Fibroblast of lung (primary cell): ENCODE measurements around the gene SHROOM3. TPM values are rescaled to one million over a fixed set of nuclear protein-coding genes. Genes with fewer than 3 reads are reported as not detected.
A peak's percentile ranks its signal among the peaks of the same experiment; 100 is the strongest.

ENCODE experiments used
- DNase-seq, 2 donors: peaks; one replicate each; pipeline versions ENCODE4 v3.0.0 to v3.0.0-alpha.2; 2010; ENCODE audit warnings: low read depth in 2 of 2
- H2AFZ ChIP-seq: 2 replicates; pipeline ENCODE4 v1.5.1; 2012; ENCODE audit warnings: low read length, control low read depth, inconsistent platforms
- H3K27ac ChIP-seq: 2 replicates; pipeline ENCODE4 v1.5.1; 2011; ENCODE audit warnings: low read length, control low read depth; ENCODE audit not compliant: insufficient read depth
- H3K27me3 ChIP-seq: 2 replicates; pipeline ENCODE4 v1.5.1; 2011; ENCODE audit warnings: mild to moderate bottlenecking, low read length; ENCODE audit not compliant: control insufficient read depth, insufficient read depth
- H3K36me3 ChIP-seq: 2 replicates; pipeline ENCODE4 v1.5.1; 2011; ENCODE audit warnings: low read length; ENCODE audit not compliant: control insufficient read depth, insufficient read depth
- H3K4me1 ChIP-seq: 2 replicates; pipeline ENCODE4 v1.5.1; 2011; ENCODE audit warnings: low read length; ENCODE audit not compliant: control insufficient read depth, insufficient read depth; ENCODE audit errors: extremely low read depth
- H3K4me2 ChIP-seq: 2 replicates; pipeline ENCODE4 v1.5.1; 2011; ENCODE audit warnings: low read length, control low read depth; ENCODE audit not compliant: insufficient read depth; ENCODE audit errors: extremely low read depth
- H3K4me3 ChIP-seq, 4 experiments: fragments of 200-600 bp in 1 of 4; sonication (generic) in 1 of 4; replicated peaks in 1 of 4; 2 replicates each; pipeline ENCODE4 v1.5.1; 2011 to 2016; ENCODE audit warnings: low read length in 4 of 4, low read depth in 3 of 4, mild to moderate bottlenecking in 3 of 4, control low read depth in 2 of 4, inconsistent platforms in 1 of 4, mixed read lengths in 1 of 4; ENCODE audit not compliant: insufficient read depth in 1 of 4; ENCODE audit errors: control extremely low read depth in 1 of 4
- H3K79me2 ChIP-seq: 2 replicates; pipeline ENCODE4 v1.5.1; 2012; ENCODE audit warnings: mild to moderate bottlenecking, low read length, inconsistent platforms; ENCODE audit not compliant: control insufficient read depth, insufficient read depth
- H3K9ac ChIP-seq: 2 replicates; pipeline ENCODE4 v1.5.1; 2011; ENCODE audit warnings: mild to moderate bottlenecking, low read length, control low read depth; ENCODE audit not compliant: insufficient read depth
- H3K9me3 ChIP-seq: 2 replicates; pipeline ENCODE4 v1.5.1; 2012; ENCODE audit warnings: low read depth, low read length; ENCODE audit not compliant: control insufficient read depth, insufficient read depth
- H4K20me1 ChIP-seq: 2 replicates; pipeline ENCODE4 v1.5.1; 2011; ENCODE audit warnings: low read length; ENCODE audit not compliant: control insufficient read depth, insufficient read depth; ENCODE audit errors: extremely low read depth
- EZH2 ChIP-seq: IDR thresholded peaks from 2 replicates; pipeline ENCODE4 v1.5.1; 2012; ENCODE audit warnings: low read length, control low read depth, mild to moderate bottlenecking; ENCODE audit errors: missing control alignments
- polyA plus RNA-seq, 2 donors: library from polyadenylated mRNA; depleted of rRNA in 1 of 2; stranded (reverse) in 1 of 2; unstranded in 1 of 2; fragments of >200 nt; gene quantifications; 2 replicates each; pipeline ENCODE4 v1.2.1, GENCODE V29; 2011 to 2012; ENCODE audit warnings: missing spikeins in 1 of 2
- total RNA-seq: library from RNA; depleted of rRNA; stranded (reverse); fragments of >200 nt; gene quantifications from 2 replicates; pipeline ENCODE4 v1.2.1, GENCODE V29; 2014
- TF ChIP-seq, protein P1 (sequence below), 2 donors: IDR thresholded peaks in 1 of 2; conservative IDR thresholded peaks in 1 of 2; 1 replicate in 1 of 2; 2 replicates in 1 of 2; pipeline ENCODE4 v1.5.1; 2011 to 2012; ENCODE audit warnings: low read length in 2 of 2, control low read depth in 1 of 2, inconsistent platforms in 1 of 2, low read depth in 1 of 2, mild to moderate bottlenecking in 1 of 2

SHROOM3 gene
- total and polyA plus RNA-seq, 2 donors (not counting 1 experiment from before 2014, with no cell fraction given): 9.9 to 23.9 TPM

DNA sequence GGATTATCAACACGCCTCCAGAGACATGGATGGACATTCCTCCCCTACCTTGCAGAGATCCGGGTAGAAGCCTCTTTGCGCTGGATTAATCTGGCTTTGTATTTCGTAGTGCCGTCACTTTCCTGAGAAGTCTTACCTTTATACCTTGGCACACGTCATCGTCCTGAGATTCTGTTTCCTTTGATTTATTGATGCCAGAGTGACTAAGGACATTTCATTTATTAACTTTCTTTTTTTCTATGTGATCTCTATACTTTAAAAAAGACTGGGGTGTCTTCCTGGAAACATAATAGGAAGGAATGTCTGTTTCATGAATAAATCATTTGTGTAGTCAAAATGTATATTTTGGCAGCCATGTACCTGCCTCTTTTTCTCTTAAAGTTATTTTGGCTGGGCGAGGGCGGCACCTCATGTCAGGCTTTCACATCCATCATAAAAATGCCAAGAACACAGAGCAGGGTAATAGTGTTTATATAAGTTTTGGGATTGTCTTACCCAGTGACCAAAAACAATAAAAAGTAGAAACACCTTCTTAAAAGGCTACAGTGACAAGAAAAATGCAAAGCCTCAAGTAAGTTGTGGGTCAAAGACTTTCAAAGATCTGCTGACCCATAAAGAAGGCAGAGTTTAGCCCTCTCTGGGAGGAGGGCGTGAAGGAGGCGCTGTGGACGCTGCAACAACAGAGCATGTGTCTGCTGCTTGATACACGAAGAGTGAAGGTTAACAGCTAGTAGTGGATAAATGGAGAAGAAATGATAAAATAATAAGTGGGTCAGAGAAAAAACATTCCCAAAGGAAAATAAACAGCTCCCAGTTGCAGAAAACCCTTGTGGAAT, 124.4 kb downstream of the SHROOM3 start:
- H3K27ac ChIP-seq: no peak overlapping the region
- H2AFZ ChIP-seq: no peak overlapping the region
- H3K9me3 ChIP-seq: no peaks in the 10 kb centered on the region

DNA sequence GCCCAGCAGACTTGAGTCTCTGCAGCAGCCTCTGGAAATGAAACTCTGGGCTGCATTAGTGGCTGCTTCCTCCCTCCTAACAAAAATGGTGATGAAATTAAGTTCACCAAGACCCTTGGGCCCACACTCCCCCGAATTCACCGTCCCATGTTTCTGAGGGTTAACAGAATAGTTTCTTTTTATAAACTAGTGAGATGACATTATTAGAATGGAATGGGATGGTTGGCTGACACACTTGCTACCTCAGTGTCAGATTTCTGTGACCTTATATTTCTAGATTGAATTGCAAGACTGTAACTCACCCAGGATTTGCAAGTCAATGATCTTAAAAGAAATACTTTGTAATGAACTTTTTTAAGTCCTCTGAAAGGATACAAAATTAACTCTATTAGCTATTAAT, 127.1 kb downstream of the SHROOM3 start:
- peak; percentile 77 to 96 for DNase-seq
- Histone ChIP-seq H3K9ac (no peak overlapping the region), H3K4me1 (peaks cover 20% of the 10 kb centered on the region), H3K79me2 (no peaks in the 10 kb centered on the region), H3K4me2 (peak overlapping the region; percentile 54), H3K27ac (peak overlapping the region; percentile 58), H4K20me1 (no peaks in the 10 kb centered on the region), H3K36me3 (no peaks in the 10 kb centered on the region), H3K9me3 (no peaks in the 10 kb centered on the region), H3K27me3 (no peaks in the 10 kb centered on the region), H2AFZ (no peak overlapping the region), H3K4me3 (no peak overlapping the region)
- TF ChIP-seq EZH2: no peak
- TF ChIP-seq, protein P1, sequence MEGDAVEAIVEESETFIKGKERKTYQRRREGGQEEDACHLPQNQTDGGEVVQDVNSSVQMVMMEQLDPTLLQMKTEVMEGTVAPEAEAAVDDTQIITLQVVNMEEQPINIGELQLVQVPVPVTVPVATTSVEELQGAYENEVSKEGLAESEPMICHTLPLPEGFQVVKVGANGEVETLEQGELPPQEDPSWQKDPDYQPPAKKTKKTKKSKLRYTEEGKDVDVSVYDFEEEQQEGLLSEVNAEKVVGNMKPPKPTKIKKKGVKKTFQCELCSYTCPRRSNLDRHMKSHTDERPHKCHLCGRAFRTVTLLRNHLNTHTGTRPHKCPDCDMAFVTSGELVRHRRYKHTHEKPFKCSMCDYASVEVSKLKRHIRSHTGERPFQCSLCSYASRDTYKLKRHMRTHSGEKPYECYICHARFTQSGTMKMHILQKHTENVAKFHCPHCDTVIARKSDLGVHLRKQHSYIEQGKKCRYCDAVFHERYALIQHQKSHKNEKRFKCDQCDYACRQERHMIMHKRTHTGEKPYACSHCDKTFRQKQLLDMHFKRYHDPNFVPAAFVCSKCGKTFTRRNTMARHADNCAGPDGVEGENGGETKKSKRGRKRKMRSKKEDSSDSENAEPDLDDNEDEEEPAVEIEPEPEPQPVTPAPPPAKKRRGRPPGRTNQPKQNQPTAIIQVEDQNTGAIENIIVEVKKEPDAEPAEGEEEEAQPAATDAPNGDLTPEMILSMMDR (conservative IDR thresholded peaks at IDR 0.05 in 1 of 2, IDR thresholded peaks at IDR 0.05 in 1 of 2; ENCODE audit: low read depth in 1 of 2, low read length in 2 of 2): no peak

More for the DNA sequence above, 124.4 kb downstream of the SHROOM3 start:
- Histone ChIP-seq H3K27me3 (no peaks in the 10 kb centered on the region), H4K20me1 (no peaks in the 10 kb centered on the region), H3K36me3 (no peaks in the 10 kb centered on the region), H3K4me1 (peaks cover 20% of the 10 kb centered on the region), H3K9ac (no peak overlapping the region), H3K4me3 (no peak overlapping the region), H3K4me2 (no peak overlapping the region), H3K79me2 (no peaks in the 10 kb centered on the region)
- no peak for TF ChIP-seq EZH2
- TF ChIP-seq, protein P1 (conservative IDR thresholded peaks at IDR 0.05 in 1 of 2, IDR thresholded peaks at IDR 0.05 in 1 of 2; ENCODE audit: low read depth in 1 of 2, low read length in 2 of 2): no peak
- DNase-seq: peak in 1 of 2 donors; percentile 44

DNA sequence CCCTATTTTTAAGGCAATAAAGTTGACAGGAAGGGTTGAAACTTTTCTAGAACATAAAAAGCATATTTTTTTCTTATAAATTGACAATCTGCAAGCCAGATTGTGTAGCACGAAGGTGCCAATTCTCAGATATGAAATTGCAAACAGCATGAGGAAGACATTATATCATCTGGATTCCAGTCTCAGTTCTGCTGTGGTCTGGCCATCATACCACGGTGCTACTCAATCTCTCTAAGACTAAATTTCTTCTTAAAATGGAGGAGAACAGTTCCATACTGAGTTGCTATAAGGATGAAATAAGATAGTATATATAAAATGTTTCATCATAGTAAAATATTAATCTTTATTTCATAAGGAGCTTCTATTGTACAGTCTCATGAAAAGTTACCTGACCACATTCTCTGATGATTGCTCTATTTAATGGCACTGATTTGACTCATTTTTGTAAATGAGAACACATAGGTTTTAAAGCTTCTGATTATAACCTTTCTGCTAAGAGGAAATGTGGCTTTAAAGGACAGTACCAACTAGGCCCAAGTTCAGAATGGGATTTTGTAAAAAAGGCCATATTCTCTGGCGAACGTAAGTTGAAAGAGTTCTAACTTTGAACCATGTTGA, 127.9 kb downstream of the SHROOM3 start:
- H3K79me2 ChIP-seq: no peaks in the 10 kb centered on the region

More for the DNA sequence above, 127.9 kb downstream of the SHROOM3 start:
- peaks cover 20% of the 10 kb centered on the region for H3K4me1 ChIP-seq
- no peak overlapping the region for H2AFZ ChIP-seq
- H3K4me2 ChIP-seq: no peak overlapping the region
- DNase-seq: peak in 1 of 2 donors; percentile 70
- H3K27ac ChIP-seq: no peak overlapping the region
- no peak for TF ChIP-seq EZH2
- TF ChIP-seq, protein P1 (conservative IDR thresholded peaks at IDR 0.05 in 1 of 2, IDR thresholded peaks at IDR 0.05 in 1 of 2; ENCODE audit: low read depth in 1 of 2, low read length in 2 of 2): no peak
- no peaks in the 10 kb centered on the region for H3K27me3 ChIP-seq
- H3K9ac ChIP-seq: no peak overlapping the region
- no peak overlapping the region for H3K4me3 ChIP-seq
- H4K20me1 ChIP-seq: no peaks in the 10 kb centered on the region
- no peaks in the 10 kb centered on the region for H3K36me3 ChIP-seq
- H3K9me3 ChIP-seq: no peaks in the 10 kb centered on the region
